ENCODE measurements around the gene POLDIP2.

DNA sequence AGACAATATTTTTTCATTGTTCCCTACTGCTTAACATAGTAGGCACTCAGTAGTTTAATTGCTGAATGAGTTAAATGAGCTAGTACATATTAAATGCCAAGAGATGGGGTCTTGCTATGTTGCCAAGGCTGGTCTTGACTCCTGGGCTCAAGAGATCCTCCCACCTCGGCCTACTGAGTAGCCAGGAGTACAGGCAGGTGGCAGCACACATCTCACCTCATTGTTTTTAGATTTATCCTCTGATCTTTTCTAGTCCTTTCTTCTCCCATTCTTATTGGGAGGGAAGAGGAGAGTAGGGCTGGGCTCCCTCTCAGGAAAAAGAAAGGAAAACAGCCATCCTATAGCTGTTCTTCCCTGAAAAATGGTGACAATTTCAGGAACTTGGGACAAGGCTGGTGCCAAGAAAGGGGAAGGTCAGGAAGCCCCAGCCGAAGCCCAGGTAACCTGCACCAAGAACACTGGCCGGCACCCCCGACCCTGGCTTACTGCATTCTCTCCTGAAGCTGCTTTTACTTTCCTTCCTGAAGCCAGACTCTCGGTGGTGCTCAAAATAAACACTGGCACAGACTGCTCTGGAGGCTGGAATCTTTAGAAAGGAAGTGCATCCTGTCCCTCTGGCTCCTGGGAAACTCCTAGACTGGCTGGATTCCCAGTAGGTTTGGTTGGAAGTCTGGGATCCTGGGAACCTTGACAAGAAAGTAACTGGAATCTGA, 19.1 kb downstream of the POLDIP2 start:
- TF ChIP-seq, protein P1, sequence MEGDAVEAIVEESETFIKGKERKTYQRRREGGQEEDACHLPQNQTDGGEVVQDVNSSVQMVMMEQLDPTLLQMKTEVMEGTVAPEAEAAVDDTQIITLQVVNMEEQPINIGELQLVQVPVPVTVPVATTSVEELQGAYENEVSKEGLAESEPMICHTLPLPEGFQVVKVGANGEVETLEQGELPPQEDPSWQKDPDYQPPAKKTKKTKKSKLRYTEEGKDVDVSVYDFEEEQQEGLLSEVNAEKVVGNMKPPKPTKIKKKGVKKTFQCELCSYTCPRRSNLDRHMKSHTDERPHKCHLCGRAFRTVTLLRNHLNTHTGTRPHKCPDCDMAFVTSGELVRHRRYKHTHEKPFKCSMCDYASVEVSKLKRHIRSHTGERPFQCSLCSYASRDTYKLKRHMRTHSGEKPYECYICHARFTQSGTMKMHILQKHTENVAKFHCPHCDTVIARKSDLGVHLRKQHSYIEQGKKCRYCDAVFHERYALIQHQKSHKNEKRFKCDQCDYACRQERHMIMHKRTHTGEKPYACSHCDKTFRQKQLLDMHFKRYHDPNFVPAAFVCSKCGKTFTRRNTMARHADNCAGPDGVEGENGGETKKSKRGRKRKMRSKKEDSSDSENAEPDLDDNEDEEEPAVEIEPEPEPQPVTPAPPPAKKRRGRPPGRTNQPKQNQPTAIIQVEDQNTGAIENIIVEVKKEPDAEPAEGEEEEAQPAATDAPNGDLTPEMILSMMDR (conservative IDR thresholded peaks at IDR 0.05; ENCODE audit: low read length): no peak
- TF ChIP-seq EZH2phosphoT487 (IDR thresholded peaks at IDR 0.05; ENCODE audit: borderline replicate concordance): no peak
